ENCODE results near the gene WASF3.

DNA sequence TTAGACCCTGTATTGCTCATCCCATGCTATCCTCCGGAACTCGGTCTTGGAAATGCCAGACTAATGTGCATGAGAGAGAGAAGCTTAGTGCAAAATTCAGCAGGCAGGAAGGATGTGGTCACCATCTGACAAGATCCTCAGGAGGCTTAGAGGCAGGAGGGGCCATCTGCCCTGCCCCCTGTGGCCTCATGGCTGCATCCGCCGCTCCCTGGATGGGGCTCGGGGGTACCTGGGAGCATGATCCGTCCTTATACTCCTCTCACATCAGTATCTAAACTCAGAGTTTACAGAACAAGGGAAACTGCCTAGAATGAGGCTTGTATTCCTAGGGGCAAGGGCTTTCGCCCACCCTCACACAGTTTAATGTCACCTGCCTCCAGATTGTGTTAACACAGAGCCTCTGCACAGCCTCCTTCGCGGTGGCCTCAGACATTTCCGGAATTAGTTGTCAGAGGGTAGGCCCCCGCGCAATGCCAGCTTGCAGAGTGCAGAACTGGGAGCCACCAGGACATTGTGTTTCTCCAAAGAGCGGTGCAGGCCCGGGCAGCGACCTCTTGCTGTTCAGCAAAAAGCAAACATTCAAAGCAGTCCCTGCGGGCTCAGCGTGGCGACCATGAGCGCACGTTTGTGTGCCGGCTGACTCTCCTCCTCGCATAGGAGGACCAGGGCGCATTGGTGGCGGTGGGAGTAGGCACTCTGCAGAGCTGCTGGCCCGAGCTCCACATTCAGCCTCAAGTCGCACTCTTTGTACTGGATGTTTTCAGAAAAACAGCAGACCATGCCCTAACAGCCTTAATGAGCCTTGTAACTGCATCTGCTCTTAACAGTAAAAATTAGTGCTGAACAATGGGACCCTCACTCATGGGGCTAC lies 164.0 kb downstream of the WASF3 start:
- no peak for TF ChIP-seq EZH2phosphoT487 (IDR thresholded peaks at IDR 0.05; ENCODE audit: low read length)
- TF ChIP-seq, protein P1, sequence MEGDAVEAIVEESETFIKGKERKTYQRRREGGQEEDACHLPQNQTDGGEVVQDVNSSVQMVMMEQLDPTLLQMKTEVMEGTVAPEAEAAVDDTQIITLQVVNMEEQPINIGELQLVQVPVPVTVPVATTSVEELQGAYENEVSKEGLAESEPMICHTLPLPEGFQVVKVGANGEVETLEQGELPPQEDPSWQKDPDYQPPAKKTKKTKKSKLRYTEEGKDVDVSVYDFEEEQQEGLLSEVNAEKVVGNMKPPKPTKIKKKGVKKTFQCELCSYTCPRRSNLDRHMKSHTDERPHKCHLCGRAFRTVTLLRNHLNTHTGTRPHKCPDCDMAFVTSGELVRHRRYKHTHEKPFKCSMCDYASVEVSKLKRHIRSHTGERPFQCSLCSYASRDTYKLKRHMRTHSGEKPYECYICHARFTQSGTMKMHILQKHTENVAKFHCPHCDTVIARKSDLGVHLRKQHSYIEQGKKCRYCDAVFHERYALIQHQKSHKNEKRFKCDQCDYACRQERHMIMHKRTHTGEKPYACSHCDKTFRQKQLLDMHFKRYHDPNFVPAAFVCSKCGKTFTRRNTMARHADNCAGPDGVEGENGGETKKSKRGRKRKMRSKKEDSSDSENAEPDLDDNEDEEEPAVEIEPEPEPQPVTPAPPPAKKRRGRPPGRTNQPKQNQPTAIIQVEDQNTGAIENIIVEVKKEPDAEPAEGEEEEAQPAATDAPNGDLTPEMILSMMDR (IDR thresholded peaks at IDR 0.05; ENCODE audit: low read length): no peak
- no peak for TF ChIP-seq EZH2 (optimal IDR thresholded peaks at IDR 0.05; ENCODE audit: low read depth, low read length)
